SH-SY5Y (cell line): ENCODE results near the gene P2RY11.

ENCODE experiments used
- GATA2 ChIP-seq: IDR thresholded peaks from 2 replicates; pipeline ENCODE4 v1.6.1; 2011; ENCODE audit warnings: mild to moderate bottlenecking, low read depth, low read length
- GATA3 ChIP-seq: IDR thresholded peaks from 2 replicates; pipeline ENCODE4 v1.6.1; 2011; ENCODE audit warnings: low read depth, mild to moderate bottlenecking, low read length, moderate library complexity

- TF ChIP-seq GATA2 (no peak), GATA3 (no peak)
Measured at GRCh38 chr19:10068205-10068604, 43.3 kb upstream of the P2RY11 start.
